Measurements from ENCODE around the gene TRAPPC10.

TRAPPC10 gene

GRCh38 chr21:44064852-44065403 is 52.8 kb downstream of the TRAPPC10 start:
- H3K4me3 ChIP-seq (ENCODE audit: low read depth, low read length): no peak overlapping the region
- H3K36me3 ChIP-seq: peaks cover 29% of the 10 kb centered on the region
- no peaks in the 10 kb centered on the region for H3K9me3 ChIP-seq
- H3K4me1 ChIP-seq: no peaks in the 10 kb centered on the region
- TF ChIP-seq CTCF (IDR thresholded peaks at IDR 0.05; ENCODE audit: low read depth, low read length): no peak
- no peaks in the 10 kb centered on the region for H3K27me3 ChIP-seq
- no peak for DNase-seq

- no peak for DNase-seq
- Histone ChIP-seq H3K9me3 (no peaks in the 10 kb centered on the region), H3K27me3 (no peaks in the 10 kb centered on the region), H3K4me3 (ENCODE audit: low read depth, low read length) (no peak overlapping the region), H3K4me1 (no peaks in the 10 kb centered on the region), H3K36me3 (peaks cover 27% of the 10 kb centered on the region)
- TF ChIP-seq CTCF (IDR thresholded peaks at IDR 0.05; ENCODE audit: low read depth, low read length): no peak
Observed at GRCh38 chr21:44065428-44065827, 53.3 kb downstream of the TRAPPC10 start.

GRCh38 chr21:44066116-44066515 is 54.0 kb downstream of the TRAPPC10 start:
- H3K4me3 ChIP-seq (ENCODE audit: low read depth, low read length): no peak overlapping the region
- no peaks in the 10 kb centered on the region for H3K4me1 ChIP-seq
- H3K9me3 ChIP-seq: no peaks in the 10 kb centered on the region
- DNase-seq: no peak
- no peaks in the 10 kb centered on the region for H3K27me3 ChIP-seq
- H3K36me3 ChIP-seq: peaks cover 25% of the 10 kb centered on the region
- TF ChIP-seq CTCF (IDR thresholded peaks at IDR 0.05; ENCODE audit: low read depth, low read length): no peak

- H3K4me3 ChIP-seq (ENCODE audit: low read depth, low read length): no peak overlapping the region
- H3K27me3 ChIP-seq: no peaks in the 10 kb centered on the region
- TF ChIP-seq CTCF (IDR thresholded peaks at IDR 0.05; ENCODE audit: low read depth, low read length): no peak
- peaks cover 20% of the 10 kb centered on the region for H3K36me3 ChIP-seq
- no peaks in the 10 kb centered on the region for H3K4me1 ChIP-seq
- no peak for DNase-seq
- no peaks in the 10 kb centered on the region for H3K9me3 ChIP-seq
Observed at GRCh38 chr21:44067011-44067839, 55.1 kb downstream of the TRAPPC10 start.

GRCh38 chr21:44070391-44070790 is 58.3 kb downstream of the TRAPPC10 start:
- Histone ChIP-seq H3K4me3 (ENCODE audit: low read depth, low read length) (no peak overlapping the region), H3K9me3 (no peaks in the 10 kb centered on the region), H3K27me3 (no peaks in the 10 kb centered on the region), H3K36me3 (peaks cover 22% of the 10 kb centered on the region), H3K4me1 (no peaks in the 10 kb centered on the region)
- DNase-seq: no peak
- no peak for TF ChIP-seq CTCF (IDR thresholded peaks at IDR 0.05; ENCODE audit: low read depth, low read length)
